HG03520 (cell line): ENCODE results near the gene CNTNAP2.
"Not testable (repeated sequence)": the region's sequence is repeated elsewhere in the genome, so short reads cannot be mapped to it uniquely, and the experiment has no call there.

ENCODE experiments used
- ATAC-seq: cut with Tn5 transposase; IDR thresholded peaks from one replicate; pipeline ENCODE4 v1.9.1; 2021; ENCODE audit warnings: mild to moderate bottlenecking, moderate library complexity; ENCODE audit not compliant: unreplicated experiment

The CNTNAP2 gene

DNA sequence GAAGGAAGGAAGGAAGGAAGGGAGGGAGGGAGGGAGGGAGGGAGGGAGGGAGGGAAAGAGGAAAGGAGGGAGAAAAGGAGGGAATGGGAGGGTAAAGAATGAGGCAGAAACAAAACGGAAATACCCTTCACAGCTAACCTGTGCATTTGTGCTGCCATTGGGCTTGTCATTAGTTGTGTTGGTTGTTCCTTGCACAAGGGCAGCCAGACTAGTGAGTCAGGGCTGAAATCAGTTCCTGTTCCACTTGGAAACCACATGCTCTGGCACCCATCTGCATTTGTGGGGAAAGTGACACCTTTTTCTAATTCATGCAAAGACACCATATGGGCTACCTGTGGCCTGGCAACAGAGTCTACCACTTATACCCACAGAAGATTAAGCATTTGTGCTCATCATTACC lies 1469.9 kb downstream of the CNTNAP2 start:
- ATAC-seq = no peak

DNA sequence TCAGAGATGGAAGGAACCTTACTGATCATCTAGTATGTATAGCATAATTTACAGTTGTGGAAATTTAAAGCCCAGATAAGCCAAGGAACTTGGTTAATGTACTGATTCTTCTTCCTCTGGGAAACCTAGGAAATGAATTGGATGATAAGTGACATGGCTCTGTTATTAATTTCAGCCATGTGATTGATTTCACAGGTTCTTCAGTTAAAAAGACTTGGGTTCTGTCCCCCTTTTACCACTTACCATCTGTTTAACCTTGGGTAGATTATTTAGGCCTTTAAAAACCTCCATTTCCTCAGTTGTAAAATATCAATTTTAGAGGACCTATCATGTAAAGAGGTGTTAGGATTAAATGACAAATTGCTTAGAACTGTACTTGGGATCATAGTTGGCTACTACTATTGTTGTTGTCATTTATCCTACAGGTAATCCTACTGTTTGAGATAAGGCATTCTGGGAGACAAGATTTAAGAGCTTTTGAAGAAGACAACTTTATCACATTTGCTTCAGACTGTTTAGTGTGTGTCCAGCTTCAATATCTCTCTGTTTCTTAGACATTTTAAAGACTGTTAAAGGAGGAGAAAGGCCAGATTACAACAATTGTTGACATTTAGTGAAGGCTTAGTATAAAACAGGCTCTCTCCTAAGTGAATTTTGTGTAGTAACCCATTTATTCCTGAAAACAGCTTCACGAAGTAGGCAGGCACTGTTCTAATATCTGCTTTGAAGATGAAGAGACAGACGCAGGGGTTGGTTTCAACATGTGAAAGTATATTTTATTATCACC lies 1476.9 kb downstream of the CNTNAP2 start:
- no peak for ATAC-seq

DNA sequence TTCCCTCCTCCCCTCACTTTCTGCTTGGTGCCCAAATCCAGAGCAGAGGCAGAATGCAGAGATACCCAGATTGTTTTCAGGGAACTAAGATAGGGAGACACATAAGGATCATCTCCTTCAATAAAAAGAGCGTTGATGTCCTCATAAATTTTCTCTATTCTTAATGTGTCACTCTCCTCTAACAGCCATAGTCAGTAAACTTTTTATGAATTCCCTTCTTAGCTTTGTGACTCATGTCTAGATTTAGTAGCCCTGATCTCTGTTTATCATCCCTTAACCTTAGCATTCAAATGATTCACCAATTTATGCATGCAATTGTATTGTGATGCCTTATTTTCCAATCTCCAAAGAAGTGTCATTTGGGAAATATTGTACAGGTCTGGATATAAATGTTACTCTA lies 1478.4 kb downstream of the CNTNAP2 start:
- no peak for ATAC-seq

DNA sequence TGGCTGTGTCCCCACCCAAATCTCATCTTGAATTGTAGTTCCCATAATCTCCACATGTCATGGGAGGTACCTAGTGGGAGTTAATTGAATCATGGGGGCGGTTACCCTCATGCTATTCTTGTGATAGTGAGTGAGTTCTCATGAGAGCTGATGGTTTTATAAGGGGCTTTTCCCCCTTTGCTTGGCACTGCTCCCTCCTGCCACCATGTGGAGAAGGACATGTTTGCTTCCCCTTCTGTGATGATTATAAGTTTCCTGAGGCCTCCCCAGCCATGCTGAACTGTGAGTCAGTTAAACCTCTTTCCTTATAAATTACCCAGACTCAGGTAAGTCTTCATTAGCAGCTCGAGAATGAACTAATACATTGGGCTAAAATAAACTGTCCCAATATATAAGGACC lies 1482.1 kb downstream of the CNTNAP2 start:
- not testable (repeated sequence) for ATAC-seq

DNA sequence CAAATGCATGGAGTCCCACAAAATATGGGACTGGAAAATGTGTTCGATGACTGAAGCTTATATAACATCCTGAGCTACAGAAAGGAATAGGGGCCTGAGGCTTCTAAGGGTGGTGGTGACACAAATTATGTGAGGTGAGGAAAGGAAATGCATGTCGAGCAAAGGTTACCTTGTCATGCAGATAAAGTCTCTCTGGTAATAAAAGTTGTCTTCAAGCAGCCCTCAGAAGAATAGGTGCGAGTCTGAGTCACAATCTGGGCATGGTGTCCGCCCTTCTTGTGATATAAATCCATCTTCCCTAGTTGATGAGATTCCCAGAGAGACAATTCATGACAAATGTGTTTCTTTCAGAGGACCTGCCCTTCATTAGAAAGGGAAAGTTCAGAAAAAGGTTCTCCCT lies 1488.7 kb downstream of the CNTNAP2 start:
- no peak for ATAC-seq

DNA sequence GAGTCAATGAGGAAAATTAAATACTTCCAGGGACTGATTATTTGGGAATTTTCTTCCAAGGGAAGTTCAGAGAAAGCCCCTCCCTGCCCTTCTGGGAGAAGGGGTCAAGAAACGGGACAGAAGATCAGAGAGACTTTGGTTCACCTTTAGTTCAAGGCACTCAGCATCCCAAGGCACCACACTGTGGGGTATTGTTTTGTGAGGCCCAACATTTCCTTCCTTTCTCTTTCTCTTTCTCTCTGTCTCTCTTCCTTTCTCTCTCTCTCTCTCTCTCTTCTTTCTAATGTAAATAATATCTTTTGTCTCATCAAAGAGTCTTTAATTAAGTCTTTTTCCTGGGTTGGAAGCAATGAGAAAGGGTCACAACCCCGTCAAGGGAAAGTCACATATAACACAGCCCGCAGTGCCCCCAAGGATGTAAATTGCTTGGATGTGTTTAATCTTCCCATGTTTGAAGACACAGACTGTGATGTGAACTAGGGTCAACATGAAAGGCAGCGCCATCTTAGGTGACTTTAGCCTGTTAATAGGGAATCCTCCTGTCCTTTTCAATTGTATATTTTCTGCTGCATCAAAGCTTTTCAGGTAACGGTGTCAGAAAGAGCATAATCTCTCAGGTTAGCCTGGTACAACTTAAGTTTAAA lies 1490.7 kb downstream of the CNTNAP2 start:
- ATAC-seq = no peak

DNA sequence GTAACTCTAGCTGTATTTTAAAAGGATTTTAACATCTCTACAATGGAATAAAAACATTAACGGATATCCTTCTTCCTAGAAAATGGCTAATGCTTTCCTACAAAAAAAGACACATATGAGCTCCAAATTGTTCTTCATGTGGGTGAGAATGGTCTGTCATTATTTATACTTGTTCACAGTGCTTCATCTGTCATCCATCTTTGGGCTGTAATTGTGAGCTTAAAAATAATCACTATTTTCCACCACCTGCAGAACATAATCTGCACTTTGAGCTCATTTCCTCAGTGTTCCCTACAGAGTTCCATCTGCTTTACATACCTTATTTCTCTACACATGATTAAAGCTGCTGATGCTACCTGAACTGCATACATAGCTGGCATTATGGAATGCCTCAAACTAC lies 1494.8 kb downstream of the CNTNAP2 start:
- no peak for ATAC-seq

DNA sequence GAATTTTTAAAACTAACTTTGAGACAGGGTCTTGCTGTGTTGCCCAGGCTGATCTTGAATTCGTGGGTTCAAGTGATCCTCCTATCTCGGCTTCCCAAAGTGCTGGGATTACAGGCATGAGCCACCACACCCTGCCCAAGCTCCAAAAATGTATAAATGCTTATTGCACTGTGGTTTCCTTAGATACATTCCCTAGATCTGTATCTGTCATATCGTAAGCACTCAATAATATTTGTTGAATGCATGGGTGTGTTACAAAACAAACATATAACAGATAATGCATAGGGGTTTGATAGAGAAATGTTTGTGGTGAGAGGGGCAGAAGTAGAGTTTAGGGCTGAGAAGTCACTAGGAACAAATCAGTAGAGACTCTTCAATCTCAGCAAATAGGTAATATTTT lies 1518.7 kb downstream of the CNTNAP2 start:
- no peak for ATAC-seq

DNA sequence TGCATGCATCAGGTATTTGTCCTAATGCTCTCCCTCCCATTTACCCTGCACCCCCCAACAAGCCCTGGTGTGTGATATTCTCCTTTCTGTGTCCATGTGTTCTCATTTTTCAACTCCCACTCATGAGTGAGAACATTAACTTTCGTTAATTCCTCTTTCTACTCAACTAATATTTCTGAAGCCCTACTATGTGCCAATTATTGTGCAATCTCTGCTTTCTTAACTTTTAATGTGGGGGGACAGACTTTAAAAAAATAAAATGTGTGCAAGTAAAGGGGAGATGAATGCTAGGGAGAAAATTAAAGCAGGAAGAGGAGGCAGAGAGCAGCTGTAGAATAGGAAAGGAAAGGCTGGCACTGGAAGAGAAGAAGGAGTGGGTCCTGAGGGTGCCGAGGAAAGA lies 1520.0 kb downstream of the CNTNAP2 start:
- ATAC-seq = no peak

DNA sequence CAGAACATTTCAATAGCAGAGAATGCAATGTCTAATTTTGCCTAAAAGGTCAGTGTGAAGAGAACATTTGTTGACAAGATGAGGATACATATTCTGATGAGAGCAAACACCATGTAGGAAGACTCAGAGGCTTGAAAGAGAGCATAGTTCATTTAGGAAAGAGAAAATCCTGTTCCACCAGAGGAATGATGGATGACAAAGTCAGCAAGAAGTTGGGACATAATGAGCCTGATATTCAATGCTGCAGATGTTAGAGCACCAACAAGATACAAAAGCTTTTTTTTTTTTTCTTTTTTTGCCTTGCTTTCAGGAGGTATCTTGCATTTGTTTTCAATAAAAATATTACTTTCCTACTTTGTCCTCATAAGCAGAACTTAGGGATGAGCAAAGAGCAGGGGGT lies 1522.0 kb downstream of the CNTNAP2 start:
- no peak for ATAC-seq

DNA sequence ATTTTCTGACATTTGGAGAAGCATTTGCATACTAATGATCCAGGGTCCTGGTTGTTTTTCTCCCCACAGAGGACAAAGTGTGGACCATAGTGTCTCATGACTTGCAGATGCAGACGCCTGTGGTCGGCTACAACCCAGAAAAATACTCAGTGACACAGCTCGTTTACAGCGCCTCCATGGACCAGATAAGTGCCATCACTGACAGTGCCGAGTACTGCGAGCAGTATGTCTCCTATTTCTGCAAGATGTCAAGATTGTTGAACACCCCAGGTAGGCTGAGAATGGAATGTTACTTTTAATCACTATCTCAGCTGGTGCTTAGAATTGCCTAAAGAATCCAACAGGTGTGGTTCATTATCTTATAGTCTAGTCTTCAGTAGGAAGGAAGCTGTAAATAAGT lies 1522.4 kb downstream of the CNTNAP2 start:
- ATAC-seq = no peak

DNA sequence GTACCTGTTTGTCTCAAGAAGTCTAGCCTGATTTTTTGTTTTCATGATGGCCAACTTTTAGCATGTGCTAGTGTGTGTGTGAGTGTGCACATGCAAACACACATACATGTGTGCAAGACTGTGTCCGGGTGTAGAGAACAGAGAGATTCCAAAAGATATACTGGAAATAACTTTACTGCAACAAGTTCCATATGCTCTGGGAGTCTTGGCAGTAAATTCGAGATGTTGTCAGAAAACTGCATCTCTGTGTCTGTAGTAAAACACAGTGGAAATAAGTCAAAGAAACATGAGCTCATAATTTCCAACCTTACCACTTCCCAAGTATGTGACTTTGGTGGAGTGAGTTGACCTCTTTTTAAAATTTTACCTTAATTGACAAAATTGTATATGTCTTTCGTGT lies 1523.2 kb downstream of the CNTNAP2 start:
- no peak for ATAC-seq

DNA sequence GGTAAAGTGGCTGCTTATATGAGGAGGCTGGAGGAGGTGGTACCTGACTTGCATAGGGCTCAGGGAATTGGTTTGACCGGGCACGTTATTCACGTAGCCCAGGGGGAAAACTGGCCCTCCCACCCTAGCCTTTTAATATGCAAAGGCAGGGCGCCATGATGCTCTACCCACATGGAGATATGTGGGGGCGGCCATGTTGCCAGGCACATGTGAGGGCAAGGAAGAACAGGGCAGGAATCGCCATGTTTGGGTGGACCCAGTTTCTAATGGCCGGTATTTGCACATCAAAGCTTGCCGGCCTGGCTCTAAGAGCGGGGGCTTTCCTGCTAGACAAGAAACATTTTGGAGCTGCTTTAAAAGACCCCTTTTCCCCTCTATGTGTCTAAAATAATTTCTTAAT lies 1524.2 kb downstream of the CNTNAP2 start:
- ATAC-seq = no peak

DNA sequence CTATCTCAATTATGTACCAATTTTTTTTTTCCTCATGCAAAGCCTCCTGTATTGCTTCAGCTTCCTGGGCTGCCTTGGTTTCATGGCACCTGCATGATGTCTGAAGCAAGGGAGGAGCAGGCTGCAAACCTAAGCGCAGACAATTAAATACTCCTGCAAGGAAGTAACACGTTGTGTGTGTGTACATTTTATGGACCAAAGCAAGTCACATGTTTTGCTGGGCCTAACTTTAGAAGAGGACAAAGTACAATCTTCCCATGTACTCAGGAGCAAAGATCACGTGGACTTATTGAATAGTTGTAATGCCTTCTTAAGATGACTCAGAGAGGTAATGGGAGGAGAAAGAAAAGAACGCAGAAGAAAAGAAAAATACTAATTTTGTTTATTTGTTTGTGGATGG lies 1530.0 kb downstream of the CNTNAP2 start:
- no peak for ATAC-seq

DNA sequence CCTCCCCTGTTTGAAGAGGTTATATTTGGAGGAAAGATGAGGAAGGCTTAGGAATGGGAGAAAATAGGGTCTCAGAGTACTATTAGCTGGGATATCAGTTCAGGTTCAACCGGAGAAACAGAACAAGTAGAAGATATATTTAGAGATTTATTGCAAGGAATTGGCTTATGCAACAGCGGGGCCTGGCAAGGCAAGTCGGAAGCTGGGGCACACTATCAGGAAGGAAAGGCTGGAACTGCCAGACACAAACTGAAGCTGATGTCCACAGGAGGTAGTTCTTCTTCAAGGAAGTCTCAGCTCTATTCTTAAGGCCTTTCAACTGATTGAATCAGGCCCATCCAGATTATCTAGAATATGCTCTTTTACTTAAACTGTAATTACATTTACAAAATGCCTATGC lies 1534.4 kb downstream of the CNTNAP2 start:
- ATAC-seq = no peak

DNA sequence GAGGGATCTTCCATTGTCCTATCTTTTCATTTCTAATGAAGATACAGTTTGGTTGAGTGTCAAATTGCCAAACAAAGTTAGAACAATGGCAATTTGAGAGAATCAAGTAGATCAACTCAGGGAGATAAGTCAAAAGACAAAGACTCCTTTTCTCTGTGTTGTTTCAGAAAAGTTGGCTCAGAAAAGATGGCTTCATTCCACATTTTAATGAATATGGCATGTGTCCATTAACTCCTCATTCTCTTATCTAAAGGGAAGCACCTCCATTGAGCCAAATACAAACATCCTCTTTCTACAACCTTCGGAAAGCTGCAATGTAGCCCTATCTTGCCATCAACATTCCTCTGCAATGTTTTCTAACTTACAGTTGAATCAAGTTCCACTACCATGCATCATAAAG lies 1535.0 kb downstream of the CNTNAP2 start:
- ATAC-seq = no peak

DNA sequence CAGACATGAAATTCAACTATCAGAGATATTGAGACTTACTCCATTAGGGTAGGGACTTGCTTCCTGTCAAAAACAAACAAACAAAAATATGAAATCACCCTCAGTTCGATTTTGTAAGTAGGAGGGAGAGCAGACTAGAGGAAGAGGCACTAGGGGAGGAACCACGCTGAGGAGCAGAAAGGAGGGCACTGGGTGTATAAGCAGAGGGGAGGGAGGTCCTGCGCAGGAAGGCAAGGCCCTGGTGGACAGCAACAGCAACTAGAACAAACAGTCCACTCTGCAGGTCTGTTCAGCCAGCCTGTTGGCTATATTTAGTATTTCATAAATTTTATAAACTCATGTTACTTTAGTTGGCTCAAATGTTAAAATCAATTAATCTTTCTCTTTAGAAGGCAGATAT lies 1536.9 kb downstream of the CNTNAP2 start:
- ATAC-seq = no peak

DNA sequence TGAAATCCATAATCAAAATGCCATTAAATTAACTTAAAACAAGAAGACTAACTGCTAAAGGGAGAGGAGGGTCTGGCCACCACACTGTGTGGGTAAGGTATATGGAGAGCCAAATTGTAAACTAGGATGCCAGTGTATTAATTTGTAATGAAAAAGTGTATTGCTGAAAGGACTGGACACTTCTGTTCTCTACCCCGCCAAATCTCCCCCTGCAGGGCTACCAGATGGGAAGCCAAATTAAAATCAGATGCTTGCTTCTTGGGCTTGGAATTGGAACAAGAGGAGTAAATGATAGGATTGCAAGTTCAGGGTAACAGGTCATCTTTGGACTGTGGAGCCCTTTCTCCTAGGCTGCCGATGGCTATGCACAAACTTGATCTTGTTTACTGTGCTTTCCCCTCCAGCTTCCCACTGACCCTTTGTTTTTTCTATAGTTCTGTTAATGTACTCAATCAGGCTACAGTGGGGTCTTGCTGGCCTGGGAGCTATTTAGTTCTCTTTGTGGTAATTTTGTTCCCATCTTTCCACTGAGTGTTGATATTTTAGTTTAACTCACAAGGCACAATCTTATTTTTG lies 1541.9 kb downstream of the CNTNAP2 start:
- no peak for ATAC-seq

DNA sequence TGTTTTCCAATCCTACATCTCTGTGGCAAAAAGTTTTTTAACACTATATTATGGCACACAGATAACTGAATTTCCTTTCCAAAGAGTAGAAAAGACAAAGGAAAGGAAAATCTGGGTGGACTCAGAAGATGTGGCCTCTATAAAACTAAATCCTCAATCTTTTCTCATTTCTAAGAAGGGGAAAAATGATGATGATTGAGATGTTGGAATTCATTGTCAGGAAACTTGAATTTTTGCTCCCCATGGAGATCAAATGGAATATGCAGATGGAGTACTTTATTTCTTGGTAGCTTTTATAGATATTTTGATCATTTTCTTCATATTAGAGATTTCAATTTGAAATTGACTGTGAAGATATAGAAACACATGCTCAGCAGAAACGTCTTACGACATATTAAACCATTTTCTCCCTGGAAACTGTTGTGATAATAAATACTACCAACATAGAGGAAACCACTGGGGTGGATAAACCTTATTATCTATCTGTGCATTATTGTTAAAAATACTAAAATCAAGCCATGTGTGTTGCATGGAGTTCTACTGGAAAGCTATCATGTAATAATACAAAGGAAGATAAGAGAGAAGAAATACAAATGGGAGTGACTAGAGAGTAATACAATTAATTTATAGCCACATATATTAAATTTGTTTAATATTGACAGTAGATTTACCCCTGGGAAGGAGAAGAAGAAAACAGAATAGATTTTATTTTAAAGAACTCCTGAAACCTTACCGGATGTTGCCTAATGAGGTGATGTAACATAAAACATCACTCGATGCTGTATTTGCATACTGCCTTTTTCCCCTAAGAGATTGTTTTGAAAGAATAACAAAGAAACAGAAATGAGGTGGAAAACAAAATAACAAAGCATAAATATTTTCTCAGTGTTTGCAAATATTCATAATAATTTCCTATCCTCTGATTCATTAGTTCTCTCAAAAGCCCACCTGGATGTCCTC lies 1542.7 kb downstream of the CNTNAP2 start:
- no peak for ATAC-seq

DNA sequence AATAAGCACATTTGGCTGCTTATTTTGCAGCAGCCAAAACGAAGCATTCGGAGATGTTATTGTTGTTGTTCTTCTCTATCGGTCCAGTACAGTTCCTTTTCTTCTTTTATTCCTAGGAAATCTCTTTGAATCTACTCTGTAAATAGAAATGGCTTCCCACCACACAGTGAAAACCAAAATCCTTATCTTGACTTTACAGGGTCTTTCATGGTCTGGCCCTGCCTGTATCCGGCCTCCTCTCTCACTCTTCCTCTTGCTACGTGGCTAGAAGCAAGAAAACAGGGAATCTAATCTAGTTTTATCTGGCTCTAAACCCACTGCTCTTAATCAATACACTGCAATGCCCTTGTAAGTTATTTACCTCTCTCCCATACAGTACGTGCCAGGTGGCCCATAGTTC lies 1547.9 kb downstream of the CNTNAP2 start:
- no peak for ATAC-seq

DNA sequence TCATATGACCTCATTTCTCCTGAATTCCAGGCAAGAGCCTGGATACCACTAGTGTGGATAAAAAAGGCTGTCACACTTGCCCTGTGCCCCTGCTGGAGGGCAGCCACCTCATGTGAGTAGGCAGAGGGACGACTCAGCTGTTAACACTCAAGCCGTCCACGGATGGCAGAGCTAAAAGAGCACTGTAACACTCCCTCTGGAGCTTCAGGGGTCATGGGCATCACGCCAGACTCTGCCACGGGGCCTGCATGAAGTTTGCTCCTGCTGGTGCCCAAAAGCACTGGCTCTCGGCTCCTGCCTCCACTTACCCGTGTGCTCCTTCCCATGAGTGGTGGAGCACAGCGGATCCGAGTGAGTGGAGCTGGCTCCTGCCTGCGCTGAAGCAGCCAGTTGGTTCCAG lies 1554.2 kb downstream of the CNTNAP2 start:
- ATAC-seq = no peak
